Uterus (tissue), 4 donors: Measurements from ENCODE around the gene ADGRL3. TPM values are rescaled to one million over a fixed set of nuclear protein-coding genes. Genes with fewer than 3 reads are reported as not detected.

Experiments used
- DNase-seq, 2 donors: peaks; one replicate each; pipeline ENCODE4 v3.0.0-alpha.2; 2019 to 2020
- H3K27ac ChIP-seq, 2 donors: fragments of 200-600 bp; sonication (generic); 1 replicate in 1 of 2; 2 replicates in 1 of 2; pipeline ENCODE4 v1.5.1; 2016 to 2018
- H3K27me3 ChIP-seq, 2 donors: fragments of 200-600 bp; sonication (generic); one replicate each; pipeline ENCODE4 v1.5.1; 2018 to 2019; ENCODE audit warnings: control low read depth in 1 of 2
- H3K36me3 ChIP-seq, 2 donors: fragments of 200-600 bp; sonication (generic); one replicate each; pipeline ENCODE4 v1.5.1; 2019; ENCODE audit warnings: control low read depth in 1 of 2
- H3K4me1 ChIP-seq, 2 donors: fragments of 200-600 bp; sonication (generic); one replicate each; pipeline ENCODE4 v1.5.1; 2018 to 2019; ENCODE audit warnings: control low read depth in 1 of 2
- H3K4me3 ChIP-seq, 2 donors: fragments of 200-600 bp; sonication (generic); 1 replicate in 1 of 2; 2 replicates in 1 of 2; pipeline ENCODE4 v1.5.1; 2018 to 2019; ENCODE audit warnings: mild to moderate bottlenecking in 1 of 2
- H3K9me3 ChIP-seq, 2 donors: fragments of 200-600 bp; sonication (generic); one replicate each; pipeline ENCODE4 v1.5.1; 2019; ENCODE audit warnings: control low read depth in 1 of 2
- POLR2A ChIP-seq, 2 donors: fragments of 450-650 bp; IDR thresholded peaks; one replicate each; pipeline ENCODE4 v1.6.1; 2016; ENCODE audit warnings: antibody characterized with exemption in 2 of 2, mild to moderate bottlenecking in 1 of 2, moderate library complexity in 1 of 2
- intact Hi-C: fragments of 100-400 bp; cut with DNase I; formaldehyde crosslinking; loops from one replicate; pipeline ENCODE4 v1.15.1; 2023; ENCODE audit warnings: low total_unique reads
- total RNA-seq, 4 donors: library from RNA; depleted of rRNA in 3 of 4; stranded (reverse); fragments of >200 nt in 3 of 4; gene quantifications; one replicate each; pipeline versions ENCODE4 v1.1.0 to v1.2.4, GENCODE V29; 2014 to 2023
- TF ChIP-seq, protein P1 (sequence below), 4 experiments: fragments of 200-600 bp in 2 of 4; fragments of 450-650 bp in 2 of 4; sonication (generic) in 2 of 4; IDR thresholded peaks; one replicate each; pipeline ENCODE4 v1.5.1; 2016 to 2019; ENCODE audit warnings: antibody characterized with exemption in 4 of 4, mild to moderate bottlenecking in 2 of 4, moderate library complexity in 1 of 4
- donor health status: DM: yes; HTN: yes; CAD: no.

Gene ADGRL3
- total RNA-seq, 4 donors from 2014 or later: 31.5 to 411 (median 74.3) TPM

DNA sequence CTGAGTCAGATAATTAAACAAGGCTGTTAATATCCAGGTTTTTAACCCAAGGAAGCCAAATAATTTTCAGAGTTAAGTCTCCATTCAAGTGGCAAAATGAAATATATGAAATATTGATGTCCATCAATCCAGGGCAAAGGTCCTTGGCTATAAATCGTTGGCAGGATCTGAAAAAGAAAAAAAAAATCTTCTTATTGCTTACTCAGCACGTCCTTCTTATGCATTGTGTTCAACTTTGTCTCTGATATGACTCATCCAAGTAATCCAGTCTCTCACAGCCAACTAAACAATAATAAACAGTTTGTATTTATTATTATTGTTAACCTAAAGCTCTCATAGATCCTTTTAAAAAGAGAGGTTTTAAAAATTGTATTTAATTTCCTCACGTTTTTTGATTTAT, 851.2 kb downstream of the ADGRL3 start:
- Histone ChIP-seq H3K9me3 (no peaks in the 10 kb centered on the region), H3K27ac (no peak overlapping the region), H3K4me1 (no peaks in the 10 kb centered on the region), H3K36me3 (no peaks in the 10 kb centered on the region), H3K27me3 (no peaks in the 10 kb centered on the region), H3K4me3 (no peak overlapping the region)
- TF ChIP-seq, protein P1, sequence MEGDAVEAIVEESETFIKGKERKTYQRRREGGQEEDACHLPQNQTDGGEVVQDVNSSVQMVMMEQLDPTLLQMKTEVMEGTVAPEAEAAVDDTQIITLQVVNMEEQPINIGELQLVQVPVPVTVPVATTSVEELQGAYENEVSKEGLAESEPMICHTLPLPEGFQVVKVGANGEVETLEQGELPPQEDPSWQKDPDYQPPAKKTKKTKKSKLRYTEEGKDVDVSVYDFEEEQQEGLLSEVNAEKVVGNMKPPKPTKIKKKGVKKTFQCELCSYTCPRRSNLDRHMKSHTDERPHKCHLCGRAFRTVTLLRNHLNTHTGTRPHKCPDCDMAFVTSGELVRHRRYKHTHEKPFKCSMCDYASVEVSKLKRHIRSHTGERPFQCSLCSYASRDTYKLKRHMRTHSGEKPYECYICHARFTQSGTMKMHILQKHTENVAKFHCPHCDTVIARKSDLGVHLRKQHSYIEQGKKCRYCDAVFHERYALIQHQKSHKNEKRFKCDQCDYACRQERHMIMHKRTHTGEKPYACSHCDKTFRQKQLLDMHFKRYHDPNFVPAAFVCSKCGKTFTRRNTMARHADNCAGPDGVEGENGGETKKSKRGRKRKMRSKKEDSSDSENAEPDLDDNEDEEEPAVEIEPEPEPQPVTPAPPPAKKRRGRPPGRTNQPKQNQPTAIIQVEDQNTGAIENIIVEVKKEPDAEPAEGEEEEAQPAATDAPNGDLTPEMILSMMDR (IDR thresholded peaks at IDR 0.05): no peak
- TF ChIP-seq POLR2A (IDR thresholded peaks at IDR 0.05): no peak
- no peak for DNase-seq
- intact Hi-C loops: no loop called here

GRCh38 chr4:62053974-62054373, 853.8 kb downstream of the ADGRL3 start:
- H3K4me3 ChIP-seq: no peak overlapping the region
- no peaks in the 10 kb centered on the region for H3K36me3 ChIP-seq
- H3K4me1 ChIP-seq: no peaks in the 10 kb centered on the region
- DNase-seq: no peak
- no peaks in the 10 kb centered on the region for H3K9me3 ChIP-seq
- H3K27me3 ChIP-seq: no peaks in the 10 kb centered on the region
- intact Hi-C loops: no loop called here
- no peak overlapping the region for H3K27ac ChIP-seq
- TF ChIP-seq, protein P1 (IDR thresholded peaks at IDR 0.05): no peak
- no peak for TF ChIP-seq POLR2A (IDR thresholded peaks at IDR 0.05)

GRCh38 chr4:62057031-62057430, 856.9 kb downstream of the ADGRL3 start:
- H3K4me1 ChIP-seq: no peaks in the 10 kb centered on the region
- TF ChIP-seq POLR2A (IDR thresholded peaks at IDR 0.05): no peak
- TF ChIP-seq, protein P1 (IDR thresholded peaks at IDR 0.05): no peak
- H3K27me3 ChIP-seq: no peaks in the 10 kb centered on the region
- intact Hi-C loops: no loop called here
- H3K9me3 ChIP-seq: no peaks in the 10 kb centered on the region
- H3K36me3 ChIP-seq: no peaks in the 10 kb centered on the region
- no peak overlapping the region for H3K4me3 ChIP-seq
- no peak overlapping the region for H3K27ac ChIP-seq
- DNase-seq: no peak

GRCh38 chr4:62058571-62058970, 858.4 kb downstream of the ADGRL3 start:
- H3K36me3 ChIP-seq: no peaks in the 10 kb centered on the region
- no peak for DNase-seq
- no peaks in the 10 kb centered on the region for H3K27me3 ChIP-seq
- H3K27ac ChIP-seq: no peak overlapping the region
- intact Hi-C loops: no loop called here
- H3K4me3 ChIP-seq: no peak overlapping the region
- TF ChIP-seq POLR2A (IDR thresholded peaks at IDR 0.05): no peak
- TF ChIP-seq, protein P1 (IDR thresholded peaks at IDR 0.05): no peak
- no peaks in the 10 kb centered on the region for H3K4me1 ChIP-seq
- no peaks in the 10 kb centered on the region for H3K9me3 ChIP-seq

DNA sequence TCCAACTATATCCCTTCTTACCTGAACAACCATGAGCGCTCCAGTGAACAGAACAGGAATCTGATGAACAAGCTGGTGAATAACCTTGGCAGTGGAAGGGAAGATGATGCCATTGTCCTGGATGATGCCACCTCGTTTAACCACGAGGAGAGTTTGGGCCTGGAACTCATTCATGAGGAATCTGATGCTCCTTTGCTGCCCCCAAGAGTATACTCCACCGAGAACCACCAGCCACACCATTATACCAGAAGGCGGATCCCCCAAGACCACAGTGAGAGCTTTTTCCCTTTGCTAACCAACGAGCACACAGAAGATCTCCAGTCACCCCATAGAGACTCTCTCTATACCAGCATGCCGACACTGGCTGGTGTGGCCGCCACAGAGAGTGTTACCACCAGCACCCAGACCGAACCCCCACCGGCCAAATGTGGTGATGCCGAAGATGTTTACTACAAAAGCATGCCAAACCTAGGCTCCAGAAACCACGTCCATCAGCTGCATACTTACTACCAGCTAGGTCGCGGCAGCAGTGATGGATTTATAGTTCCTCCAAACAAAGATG, 870.2 kb downstream of the ADGRL3 start:
- no peaks in the 10 kb centered on the region for H3K36me3 ChIP-seq
- H3K4me1 ChIP-seq: no peaks in the 10 kb centered on the region
- no peak for DNase-seq
- H3K27me3 ChIP-seq: no peaks in the 10 kb centered on the region
- H3K9me3 ChIP-seq: no peaks in the 10 kb centered on the region
- intact Hi-C loops: no loop called here
- no peak overlapping the region for H3K27ac ChIP-seq
- no peak for TF ChIP-seq POLR2A (IDR thresholded peaks at IDR 0.05)
- TF ChIP-seq, protein P1 (IDR thresholded peaks at IDR 0.05): no peak
- H3K4me3 ChIP-seq: no peak overlapping the region
